Upper lobe of left lung (tissue), 4 donors: ENCODE measurements around the gene ST3GAL4.

ENCODE experiments used
- CTCF ChIP-seq, 6 experiments: fragments of 450-650 bp in 4 of 6; fragments of 200-600 bp in 2 of 6; sonication (generic) in 2 of 6; IDR thresholded peaks; one replicate each; pipeline ENCODE4 v1.5.1; 2016 to 2019; ENCODE audit warnings: antibody characterized with exemption in 6 of 6
- EP300 ChIP-seq, 4 donors: sonication (generic); formaldehyde crosslinking; IDR thresholded peaks; one replicate each; pipeline ENCODE4 v1.5.1; 2017; ENCODE audit warnings: antibody characterized with exemption in 4 of 4, control low read depth in 2 of 4
- POLR2A ChIP-seq, 4 donors: fragments of 450-650 bp; IDR thresholded peaks; one replicate each; pipeline ENCODE4 v1.5.1; 2016 to 2017; ENCODE audit warnings: antibody characterized with exemption in 4 of 4, mild to moderate bottlenecking in 2 of 4
- POLR2AphosphoS5 ChIP-seq, 2 donors: sonication (generic); formaldehyde crosslinking; IDR thresholded peaks; one replicate each; pipeline ENCODE4 v1.5.1; 2017; ENCODE audit warnings: antibody characterized with exemption in 2 of 2

GRCh38 chr11:126444072-126444471 is 88.6 kb downstream of the ST3GAL4 start:
- TF ChIP-seq CTCF (IDR thresholded peaks at IDR 0.05) (no peak), POLR2AphosphoS5 (IDR thresholded peaks at IDR 0.05) (no peak), EP300 (IDR thresholded peaks at IDR 0.05) (no peak), POLR2A (IDR thresholded peaks at IDR 0.05) (no peak)
